Esophagus squamous epithelium (tissue), 4 donors: ENCODE measurements around the gene PRMT7.

ENCODE experiments used
- CTCF ChIP-seq, 6 experiments: fragments of 450-650 bp in 4 of 6; fragments of 200-600 bp in 2 of 6; sonication (generic) in 2 of 6; IDR thresholded peaks; one replicate each; pipeline ENCODE4 v1.5.1; 2016 to 2019; ENCODE audit warnings: antibody characterized with exemption in 6 of 6, mild to moderate bottlenecking in 4 of 6, moderate library complexity in 4 of 6
- POLR2A ChIP-seq, 4 donors: fragments of 450-650 bp; IDR thresholded peaks; one replicate each; pipeline ENCODE4 v1.6.1; 2017; ENCODE audit warnings: antibody characterized with exemption in 4 of 4, mild to moderate bottlenecking in 4 of 4, moderate library complexity in 3 of 4

GRCh38 chr16:68356919-68357286 is 46.1 kb downstream of the PRMT7 start:
- no peak for TF ChIP-seq CTCF (IDR thresholded peaks at IDR 0.05)
- TF ChIP-seq POLR2A (IDR thresholded peaks at IDR 0.05), result no peak
